ENCODE measurements around the gene CUX1.

DNA sequence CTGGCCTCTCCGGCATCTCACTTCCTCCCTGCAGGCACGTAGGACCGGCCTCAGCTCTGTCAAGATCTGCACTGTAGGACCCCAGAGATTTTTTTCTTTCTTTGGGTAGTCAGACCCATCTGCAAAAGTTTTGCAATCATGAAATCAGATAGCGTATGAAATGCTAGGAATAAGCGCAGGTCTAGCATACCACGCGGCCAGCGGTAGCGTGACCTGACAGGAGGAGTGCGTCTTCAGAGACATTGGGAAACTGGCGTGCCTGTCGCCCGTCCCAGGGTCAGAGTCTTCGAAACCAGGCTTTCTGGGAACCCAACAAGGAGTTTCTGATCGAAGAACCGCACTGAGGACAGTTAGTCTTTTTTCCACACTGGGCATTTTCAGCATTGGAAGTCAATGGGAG lies 368.4 kb downstream of the CUX1 start:
- TF ChIP-seq POLR2A (IDR thresholded peaks at IDR 0.05): no peak
- TF ChIP-seq, protein P1, sequence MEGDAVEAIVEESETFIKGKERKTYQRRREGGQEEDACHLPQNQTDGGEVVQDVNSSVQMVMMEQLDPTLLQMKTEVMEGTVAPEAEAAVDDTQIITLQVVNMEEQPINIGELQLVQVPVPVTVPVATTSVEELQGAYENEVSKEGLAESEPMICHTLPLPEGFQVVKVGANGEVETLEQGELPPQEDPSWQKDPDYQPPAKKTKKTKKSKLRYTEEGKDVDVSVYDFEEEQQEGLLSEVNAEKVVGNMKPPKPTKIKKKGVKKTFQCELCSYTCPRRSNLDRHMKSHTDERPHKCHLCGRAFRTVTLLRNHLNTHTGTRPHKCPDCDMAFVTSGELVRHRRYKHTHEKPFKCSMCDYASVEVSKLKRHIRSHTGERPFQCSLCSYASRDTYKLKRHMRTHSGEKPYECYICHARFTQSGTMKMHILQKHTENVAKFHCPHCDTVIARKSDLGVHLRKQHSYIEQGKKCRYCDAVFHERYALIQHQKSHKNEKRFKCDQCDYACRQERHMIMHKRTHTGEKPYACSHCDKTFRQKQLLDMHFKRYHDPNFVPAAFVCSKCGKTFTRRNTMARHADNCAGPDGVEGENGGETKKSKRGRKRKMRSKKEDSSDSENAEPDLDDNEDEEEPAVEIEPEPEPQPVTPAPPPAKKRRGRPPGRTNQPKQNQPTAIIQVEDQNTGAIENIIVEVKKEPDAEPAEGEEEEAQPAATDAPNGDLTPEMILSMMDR (IDR thresholded peaks at IDR 0.05): no peak
